ENCODE data around the gene TMEM267. TPM values are rescaled to one million over a fixed set of nuclear protein-coding genes. Genes with fewer than 3 reads are reported as not detected.
"Not testable (repeated sequence)": the region's sequence is repeated elsewhere in the genome, so short reads cannot be mapped to it uniquely, and the experiment has no call there.

The TMEM267 gene
- polyA plus RNA-seq, 10 donors, result 6.8 to 13.6 (median 9.9) TPM

DNA sequence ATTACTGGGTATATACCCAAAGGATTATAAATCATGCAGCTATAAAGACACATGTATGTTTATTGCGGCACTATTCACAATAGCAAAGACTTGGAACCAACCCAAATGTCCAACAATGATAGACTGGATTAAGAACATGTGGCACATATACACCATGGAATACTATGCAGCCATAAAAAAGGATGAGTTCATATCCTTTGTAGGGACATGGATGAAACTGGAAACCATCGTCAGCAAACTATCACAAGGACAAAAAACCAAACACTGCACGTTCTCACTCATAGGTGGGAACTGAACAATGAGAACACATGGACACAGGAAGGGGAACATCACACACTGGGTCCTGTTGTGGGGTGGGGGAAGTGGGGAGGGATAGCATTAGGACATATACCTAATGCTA is 18.2 kb downstream of the TMEM267 start:
- not testable (repeated sequence) for DNase-seq

GRCh38 chr5:43461066-43461465 is 22.6 kb downstream of the TMEM267 start:
- DNase-seq, result no peak

DNA sequence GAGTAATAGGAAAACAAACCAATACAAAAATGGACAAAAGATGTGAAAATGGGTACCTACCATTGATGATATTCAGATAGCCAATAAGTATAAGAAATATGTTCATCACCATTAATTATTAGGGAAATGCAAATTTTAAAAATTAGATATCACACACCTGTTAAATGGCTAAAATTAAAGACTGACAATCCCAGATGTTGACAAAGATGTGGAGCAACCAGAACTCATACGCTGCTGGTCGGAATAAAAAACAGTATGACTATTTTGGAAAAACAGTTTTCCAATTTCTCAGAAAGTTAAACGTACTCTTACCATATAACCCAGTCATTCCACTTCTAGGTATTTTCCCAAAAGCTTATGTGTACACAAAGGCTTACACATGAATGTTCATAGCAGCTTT is 27.1 kb downstream of the TMEM267 start:
- DNase-seq, result no peak

DNA sequence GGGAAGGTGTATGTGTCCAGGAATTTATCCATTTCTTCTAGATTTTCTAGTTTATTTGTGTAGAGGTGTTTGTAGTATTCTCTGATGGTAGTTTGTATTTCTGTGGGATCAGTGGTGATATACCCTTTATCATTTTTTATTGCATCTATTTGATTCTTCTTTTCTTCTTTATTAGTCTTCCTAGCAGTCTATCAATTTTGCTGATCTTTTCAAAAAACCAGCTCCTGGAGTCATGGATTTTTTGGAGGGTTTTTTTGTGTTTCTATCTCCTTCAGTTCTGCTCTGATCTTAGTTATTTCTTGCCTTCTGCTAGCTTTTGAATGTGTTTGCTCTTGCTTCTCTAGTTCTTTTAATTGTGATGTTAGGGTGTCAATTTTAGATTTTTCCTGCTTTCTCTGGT is 42.1 kb downstream of the TMEM267 start:
- not testable (repeated sequence) for DNase-seq

- DNase-seq, result no peak
These were observed 46.5 kb downstream of the TMEM267 start for GRCh38 chr5:43437062-43437660.

DNA sequence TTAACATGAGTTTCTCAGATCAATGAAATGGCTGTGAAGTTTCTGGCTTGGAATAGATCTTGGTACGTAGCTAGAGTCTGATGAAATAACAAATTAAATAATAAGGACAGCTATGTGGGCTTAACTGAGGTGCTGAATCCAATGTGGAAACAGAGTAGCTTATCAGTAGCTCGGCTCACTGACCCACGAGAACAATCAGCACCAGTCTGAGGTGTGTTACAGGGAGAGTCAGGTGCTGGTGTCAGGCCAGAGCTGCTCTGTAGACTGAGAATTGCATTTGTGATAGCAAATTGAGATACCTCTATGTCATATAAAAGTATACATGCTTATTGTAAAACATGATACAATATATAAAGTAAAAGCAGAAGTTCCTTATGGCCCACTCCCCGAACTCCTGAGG is 50.3 kb downstream of the TMEM267 start:
- no peak for DNase-seq

- peak in 2 of 3 donors; percentile 10 to 11 for DNase-seq
These were observed 50.9 kb downstream of the TMEM267 start for GRCh38 chr5:43432486-43433375.

- no peak for DNase-seq
These were observed 54.0 kb downstream of the TMEM267 start for GRCh38 chr5:43429706-43430105.

DNA sequence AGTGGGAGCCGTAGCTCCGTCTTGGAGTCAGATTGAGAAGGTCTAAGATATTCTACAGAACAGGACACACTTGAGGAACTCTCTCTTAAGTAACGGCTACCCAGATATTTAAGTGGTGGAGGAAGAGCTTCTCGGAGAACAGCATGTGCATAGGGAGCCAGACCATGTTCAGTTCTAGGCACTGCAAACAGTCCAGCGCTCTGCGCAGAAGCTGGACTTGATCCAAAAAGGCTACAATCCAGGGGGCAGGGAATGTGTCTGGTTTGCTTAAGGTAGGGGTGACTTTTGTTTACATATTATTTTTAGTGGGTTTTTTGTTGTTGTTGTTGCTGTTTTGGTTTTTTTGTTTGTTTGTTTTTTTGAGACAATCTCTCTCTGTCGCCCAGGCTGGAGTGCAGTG is 54.6 kb downstream of the TMEM267 start:
- DNase-seq, result no peak

GRCh38 chr5:43427306-43427705 is 56.4 kb downstream of the TMEM267 start:
- DNase-seq, result no peak

- DNase-seq, result peak in 1 of 3 donors; percentile 9
These were observed 57.7 kb downstream of the TMEM267 start for GRCh38 chr5:43425983-43426382.

DNA sequence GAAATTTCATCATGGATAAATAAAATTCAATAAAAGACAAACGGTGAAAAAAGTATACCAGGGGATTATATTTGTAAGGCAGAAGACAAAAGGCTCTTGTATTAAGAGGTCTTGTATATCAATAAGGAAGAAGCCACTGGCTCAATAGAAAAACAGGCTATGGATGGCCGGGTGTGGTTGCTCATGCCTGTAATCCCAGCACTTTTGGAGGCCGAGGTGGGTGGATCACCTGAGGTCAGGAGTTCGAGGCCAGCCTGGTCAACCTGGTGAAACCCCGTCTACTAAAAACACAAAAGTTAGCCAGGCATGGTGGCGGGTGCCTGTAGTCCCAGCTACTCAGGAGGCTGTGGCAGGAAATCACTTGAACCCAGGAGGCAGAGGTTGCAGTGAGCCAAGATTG is 60.6 kb downstream of the TMEM267 start:
- DNase-seq, result not testable (repeated sequence)

- DNase-seq, result peak in 1 of 3 donors; percentile 4
These were observed 61.5 kb downstream of the TMEM267 start for GRCh38 chr5:43422143-43422542.

DNA sequence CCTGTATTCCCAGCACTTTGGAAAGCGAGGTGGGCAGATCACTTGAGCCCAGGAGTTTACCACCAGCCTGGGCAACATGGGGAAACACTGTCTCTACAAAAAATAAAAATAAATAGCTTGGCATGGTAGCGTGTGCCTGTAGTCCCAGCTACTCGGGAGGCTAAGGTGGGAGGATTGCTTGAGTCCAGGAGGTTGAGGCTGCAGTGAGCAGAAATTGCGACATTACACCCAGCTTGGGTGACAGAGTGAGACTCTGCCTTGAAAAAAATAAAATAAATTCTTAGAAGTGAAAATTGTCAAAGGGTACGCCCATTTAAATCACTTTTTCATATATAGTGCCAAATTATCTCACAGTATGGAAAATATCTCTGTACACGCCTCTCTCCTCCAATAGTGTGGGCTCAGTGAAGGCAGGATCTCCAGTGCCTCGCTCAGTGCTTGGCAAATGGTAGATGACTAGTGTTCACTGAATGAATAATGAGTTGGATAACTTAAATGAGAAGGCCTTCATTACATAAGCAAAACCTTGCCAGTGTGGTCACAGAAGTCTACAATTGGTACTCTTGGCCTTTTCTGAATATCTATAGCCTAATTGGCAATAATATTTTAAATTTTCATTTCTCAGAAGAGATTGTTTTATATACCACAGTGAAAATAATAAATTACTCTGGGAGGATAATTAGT is 62.1 kb downstream of the TMEM267 start:
- no peak for DNase-seq

GRCh38 chr5:43420241-43420640 is 63.4 kb downstream of the TMEM267 start:
- DNase-seq, result no peak

DNA sequence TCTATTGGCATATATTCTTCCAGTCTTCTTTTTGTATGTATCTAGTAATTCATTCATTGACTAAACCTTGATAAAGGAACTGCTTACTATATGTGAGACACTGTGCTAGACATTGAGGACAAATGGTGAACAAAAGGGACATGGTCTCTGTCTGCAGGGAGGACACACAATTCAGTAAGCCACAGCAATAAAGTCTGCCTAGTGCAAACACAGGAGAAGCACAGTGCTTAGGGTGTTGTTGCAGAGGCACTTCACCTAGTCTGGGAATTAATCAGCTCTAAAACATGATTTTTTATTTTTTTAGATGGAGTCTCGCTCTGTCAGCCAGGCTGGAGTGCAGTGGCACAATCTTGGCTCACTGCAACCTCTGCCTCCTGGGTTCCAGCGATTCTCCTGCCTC is 65.1 kb downstream of the TMEM267 start:
- no peak for DNase-seq

DNA sequence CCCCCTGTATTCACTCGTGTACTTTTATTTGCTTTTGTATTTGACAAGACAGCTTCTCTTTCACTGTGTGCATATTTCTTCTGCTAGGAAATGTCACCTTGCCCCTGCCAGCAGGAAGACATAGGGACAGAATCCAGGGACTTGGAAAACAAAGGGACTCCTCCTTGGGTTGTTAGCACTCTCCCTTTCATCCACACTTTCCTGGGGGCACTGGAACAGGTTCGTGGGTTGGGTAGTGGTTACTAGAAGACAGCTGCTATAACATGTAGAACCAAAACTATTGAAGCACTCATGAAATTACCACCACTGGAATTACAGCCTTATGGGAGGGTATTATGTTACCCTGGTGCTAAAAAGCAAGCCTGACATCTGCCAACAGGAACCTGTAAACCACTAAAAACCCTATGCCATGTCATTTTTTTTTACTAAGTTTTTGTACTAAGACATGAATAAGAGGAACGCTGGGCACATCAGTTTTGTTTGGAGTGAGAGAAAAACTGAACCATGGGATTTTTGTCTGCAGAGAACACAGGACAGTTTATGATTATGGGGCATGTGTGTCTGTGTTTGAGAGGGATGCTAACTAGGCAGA is 66.8 kb downstream of the TMEM267 start:
- DNase-seq, result no peak

DNA sequence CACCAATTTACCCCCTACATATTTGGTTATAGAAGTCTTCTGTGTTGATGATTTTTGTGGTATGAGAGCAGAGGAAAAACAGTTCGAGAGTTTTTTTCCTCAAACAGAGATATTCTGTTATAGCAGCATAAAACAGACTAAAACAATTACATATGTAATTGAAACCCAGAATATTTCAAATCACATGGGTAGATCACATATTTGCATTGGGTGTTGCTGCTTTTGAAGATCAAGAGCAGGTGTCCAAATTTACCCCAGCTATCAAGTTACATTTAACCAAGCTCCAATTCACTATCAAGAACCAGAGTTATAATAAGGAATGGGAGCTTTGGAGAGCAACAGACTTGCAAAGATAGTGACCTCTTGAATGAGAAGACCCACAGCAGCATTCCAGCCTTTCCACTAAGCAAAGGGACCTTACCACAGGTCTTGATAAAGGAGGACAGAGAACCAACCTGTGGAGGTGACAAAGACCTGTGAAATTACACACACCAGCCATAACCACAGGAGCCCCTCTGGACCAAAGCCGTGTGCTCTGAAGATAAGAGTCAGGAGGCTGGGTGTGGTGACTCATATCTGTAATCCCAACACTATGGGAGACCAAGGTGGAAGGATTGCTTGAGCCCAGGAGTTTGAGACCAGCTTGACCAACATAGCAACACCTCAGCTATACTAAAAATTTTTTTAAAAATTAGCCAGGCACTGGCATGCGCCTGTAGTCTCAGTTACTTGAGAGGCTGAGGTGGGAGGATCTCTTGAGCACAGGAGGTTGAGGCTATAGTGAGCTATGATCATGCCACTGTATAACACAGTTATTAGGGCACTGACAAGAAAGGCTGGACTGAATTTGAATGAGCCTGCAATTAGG is 67.5 kb downstream of the TMEM267 start:
- DNase-seq, result no peak

- DNase-seq, result no peak
These were observed 69.7 kb downstream of the TMEM267 start for GRCh38 chr5:43413966-43414365.

DNA sequence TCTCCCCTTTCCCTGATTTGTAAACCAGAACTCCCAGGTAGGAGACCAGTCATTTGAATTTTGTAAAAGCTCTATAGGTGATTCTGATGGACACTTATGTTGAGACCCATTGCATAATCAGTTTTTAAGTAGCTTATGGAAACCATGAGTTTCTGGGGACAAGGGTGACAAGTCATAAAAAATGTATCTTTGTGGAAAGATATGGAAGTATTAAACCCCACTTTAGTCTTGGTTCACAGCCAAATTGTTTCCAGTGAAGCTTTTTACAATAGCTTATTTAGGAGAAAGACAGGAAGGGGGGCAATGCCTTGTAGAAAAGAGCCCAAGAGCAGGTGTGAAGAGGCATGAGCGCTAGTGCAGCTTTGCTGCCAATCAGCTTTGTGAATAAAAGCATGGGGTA is 71.0 kb downstream of the TMEM267 start:
- DNase-seq, result no peak

DNA sequence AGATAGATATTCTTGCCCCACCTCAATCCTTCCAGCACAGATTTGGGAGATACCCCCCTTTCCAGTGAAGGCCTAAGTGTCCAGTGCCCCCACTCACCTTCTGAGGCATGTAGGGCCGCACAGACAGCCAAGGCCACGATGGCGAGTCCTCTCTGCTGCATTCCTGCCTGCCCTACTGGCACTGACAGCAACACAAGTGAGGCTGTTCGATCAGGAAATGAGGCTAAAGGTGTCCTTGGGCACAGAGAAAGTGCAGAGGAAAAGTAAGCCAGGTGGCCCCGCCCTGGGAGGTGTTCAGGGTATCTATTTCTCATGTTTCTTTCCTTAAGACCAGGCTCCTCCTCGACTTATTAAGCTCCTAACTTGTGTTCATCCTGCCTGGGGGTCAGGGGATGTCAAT is 71.5 kb downstream of the TMEM267 start, which contains the start of gene CCL28:
Gene CCL28 (minus strand): TSS at position 236 of the 400 bp plus-strand sequence. CDS start 75 bp downstream, at position 161.
- no peak for DNase-seq
